Endothelial cell of umbilical vein (primary cell): ENCODE results near the gene STK38L.

Experiments
- POLR2A ChIP-seq: IDR thresholded peaks from 2 replicates; pipeline ENCODE4 v1.6.1; 2012; ENCODE audit warnings: low read depth, mild to moderate bottlenecking, control low read depth, low read length
- TF ChIP-seq, protein P1 (sequence below), 2 donors: IDR thresholded peaks; 1 replicate in 1 of 2; 2 replicates in 1 of 2; pipeline ENCODE4 v1.5.1; 2011; ENCODE audit warnings: low read length in 2 of 2, mild to moderate bottlenecking in 2 of 2, moderate library complexity in 2 of 2, control low read depth in 1 of 2, inconsistent platforms in 1 of 2, low read depth in 1 of 2; ENCODE audit not compliant: insufficient read depth in 1 of 2; ENCODE audit errors: extremely low read depth in 1 of 2

DNA sequence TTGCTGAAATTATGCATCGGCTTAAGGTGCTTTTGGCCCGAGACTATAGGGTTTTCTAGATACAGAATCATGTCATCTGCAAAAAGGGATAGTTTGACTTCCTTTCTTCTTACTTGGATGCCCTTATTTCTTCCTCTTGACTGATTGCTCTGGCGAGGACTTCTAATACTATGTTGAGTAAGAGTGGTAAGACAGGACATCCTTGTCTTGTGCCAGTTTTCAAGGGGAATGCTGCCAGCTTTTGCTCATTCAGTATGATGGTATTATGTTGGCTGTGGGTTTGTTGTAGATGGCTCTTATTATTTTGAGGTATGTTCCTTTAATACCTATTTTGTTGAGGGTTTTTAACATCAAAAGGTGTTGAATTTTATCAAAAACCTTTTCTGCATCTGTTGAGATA lies 96.9 kb downstream of the STK38L start:
- TF ChIP-seq, protein P1, sequence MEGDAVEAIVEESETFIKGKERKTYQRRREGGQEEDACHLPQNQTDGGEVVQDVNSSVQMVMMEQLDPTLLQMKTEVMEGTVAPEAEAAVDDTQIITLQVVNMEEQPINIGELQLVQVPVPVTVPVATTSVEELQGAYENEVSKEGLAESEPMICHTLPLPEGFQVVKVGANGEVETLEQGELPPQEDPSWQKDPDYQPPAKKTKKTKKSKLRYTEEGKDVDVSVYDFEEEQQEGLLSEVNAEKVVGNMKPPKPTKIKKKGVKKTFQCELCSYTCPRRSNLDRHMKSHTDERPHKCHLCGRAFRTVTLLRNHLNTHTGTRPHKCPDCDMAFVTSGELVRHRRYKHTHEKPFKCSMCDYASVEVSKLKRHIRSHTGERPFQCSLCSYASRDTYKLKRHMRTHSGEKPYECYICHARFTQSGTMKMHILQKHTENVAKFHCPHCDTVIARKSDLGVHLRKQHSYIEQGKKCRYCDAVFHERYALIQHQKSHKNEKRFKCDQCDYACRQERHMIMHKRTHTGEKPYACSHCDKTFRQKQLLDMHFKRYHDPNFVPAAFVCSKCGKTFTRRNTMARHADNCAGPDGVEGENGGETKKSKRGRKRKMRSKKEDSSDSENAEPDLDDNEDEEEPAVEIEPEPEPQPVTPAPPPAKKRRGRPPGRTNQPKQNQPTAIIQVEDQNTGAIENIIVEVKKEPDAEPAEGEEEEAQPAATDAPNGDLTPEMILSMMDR (IDR thresholded peaks at IDR 0.05; ENCODE audit: extremely low read depth in 1 of 2, insufficient read depth in 1 of 2, low read depth in 1 of 2, low read length in 2 of 2) = no peak
- no peak for TF ChIP-seq POLR2A
